HepG2 (cell line): ENCODE results near the gene SLC17A9. TPM values are rescaled to one million over a fixed set of nuclear protein-coding genes. Genes with fewer than 3 reads are reported as not detected.
A peak's percentile ranks its signal among the peaks of the same experiment; 100 is the strongest.

Source experiments
- BCL6 ChIP-seq: IDR thresholded peaks from 2 replicates; pipeline ENCODE4 v1.6.1; 2016; ENCODE audit warnings: missing genetic modification reagents, missing compliant biosample characterization
- GTF3A ChIP-seq: sonication (generic); formaldehyde crosslinking; conservative IDR thresholded peaks from 2 replicates; pipeline ENCODE4 v1.4.0; 2020; ENCODE audit warnings: mild to moderate bottlenecking, missing genetic modification reagents
- HMG20B ChIP-seq: conservative IDR thresholded peaks from 2 replicates; pipeline ENCODE4 v1.6.1; 2016; ENCODE audit warnings: missing genetic modification reagents, missing compliant biosample characterization
- MLLT10 ChIP-seq: sonication (generic); formaldehyde crosslinking; IDR thresholded peaks from 2 replicates; pipeline ENCODE4 v1.4.0; 2020; ENCODE audit warnings: missing genetic modification reagents
- NCOA2 ChIP-seq: sonication (generic); formaldehyde crosslinking; IDR thresholded peaks from 2 replicates; pipeline ENCODE4 v1.8.0; 2022; ENCODE audit warnings: inconsistent platforms
- NFYC ChIP-seq: IDR thresholded peaks from 2 replicates; pipeline ENCODE4 v1.6.1; 2016; ENCODE audit warnings: missing genetic modification reagents, missing compliant biosample characterization
- PHF5A ChIP-seq: IDR thresholded peaks from one replicate; pipeline ENCODE4 v1.6.1; 2018; ENCODE audit warnings: low read depth, missing genetic modification reagents; ENCODE audit not compliant: unreplicated experiment
- SMARCE1 ChIP-seq: fragments of 450-650 bp; IDR thresholded peaks from 2 replicates; pipeline ENCODE4 v1.6.1; 2017; ENCODE audit warnings: borderline replicate concordance
- SMYD3 ChIP-seq: sonication (generic); formaldehyde crosslinking; IDR thresholded peaks from 2 replicates; pipeline ENCODE4 v1.8.1; 2023; ENCODE audit warnings: mild to moderate bottlenecking, missing genetic modification reagents
- ZBTB14 ChIP-seq: sonication (generic); formaldehyde crosslinking; IDR thresholded peaks from 2 replicates; pipeline ENCODE4 v1.4.0; 2020; ENCODE audit warnings: missing genetic modification reagents
- ZKSCAN5 ChIP-seq: sonication (generic); formaldehyde crosslinking; IDR thresholded peaks from 2 replicates; pipeline ENCODE4 v1.5.1; 2020; ENCODE audit warnings: mild to moderate bottlenecking, missing genetic modification reagents
- ZNF10 ChIP-seq: sonication (generic); formaldehyde crosslinking; IDR thresholded peaks from 2 replicates; pipeline ENCODE4 v1.4.0; 2020; ENCODE audit warnings: mild to moderate bottlenecking, low read depth, missing genetic modification reagents, borderline replicate concordance
- ZNF296 ChIP-seq: sonication (generic); formaldehyde crosslinking; conservative IDR thresholded peaks from 2 replicates; pipeline ENCODE4 v1.5.0; 2020; ENCODE audit warnings: mild to moderate bottlenecking, missing genetic modification reagents
- ZNF563 ChIP-seq: sonication (generic); formaldehyde crosslinking; IDR thresholded peaks from 2 replicates; pipeline ENCODE4 v1.8.0; 2022; ENCODE audit warnings: mild to moderate bottlenecking, moderate library complexity, missing genetic modification reagents
- ZNF674 ChIP-seq: sonication (generic); formaldehyde crosslinking; IDR thresholded peaks from 2 replicates; pipeline ENCODE4 v1.5.0; 2020; ENCODE audit warnings: low read depth, mild to moderate bottlenecking, missing genetic modification reagents
- ZNF770 ChIP-seq: sonication (generic); formaldehyde crosslinking; IDR thresholded peaks from 2 replicates; pipeline ENCODE4 v1.5.0; 2020; ENCODE audit warnings: mild to moderate bottlenecking, missing genetic modification reagents
- ZNF839 ChIP-seq: sonication (generic); formaldehyde crosslinking; IDR thresholded peaks from 2 replicates; pipeline ENCODE4 v1.4.0; 2020; ENCODE audit warnings: missing genetic modification reagents, mild to moderate bottlenecking, borderline replicate concordance
- polyA plus RNA-seq, 8 experiments: library from polyadenylated mRNA; depleted of rRNA in 3 of 8; stranded (reverse) in 7 of 8; unstranded in 1 of 8; fragments of >200 nt; fragmentation: Illumina TruSeq in 4 of 8; extraction: Trizol in 4 of 8; gene quantifications; 2 replicates each; pipeline versions ENCODE4 v1.2.1 to v1.2.3, GENCODE V29; 2011 to 2016; ENCODE audit warnings: low read depth in 4 of 8, missing spikeins in 1 of 8, mixed read lengths in 1 of 8; ENCODE audit not compliant: insufficient read depth in 1 of 8
- total RNA-seq, 5 experiments: library from RNA; depleted of rRNA; stranded (reverse); fragments of >200 nt; fragmentation: Illumina TruSeq; extraction: Trizol; gene quantifications; 2 replicates each; pipeline ENCODE4 v1.2.3, GENCODE V29; 2016; ENCODE audit warnings: low read depth in 1 of 5
- TF ChIP-seq, protein P1 (sequence below): sonication (generic); formaldehyde crosslinking; IDR thresholded peaks from 2 replicates; pipeline ENCODE4 v1.4.0; 2020; ENCODE audit warnings: mild to moderate bottlenecking, missing genetic modification reagents
- TF ChIP-seq, protein P2 (sequence below): sonication (generic); formaldehyde crosslinking; IDR thresholded peaks from 2 replicates; pipeline ENCODE4 v1.5.0; 2020; ENCODE audit warnings: missing genetic modification reagents
- TF ChIP-seq, protein P3 (sequence below): sonication (generic); formaldehyde crosslinking; IDR thresholded peaks from 2 replicates; pipeline ENCODE4 v1.4.0; 2020; ENCODE audit warnings: mild to moderate bottlenecking, missing genetic modification reagents, borderline replicate concordance

The SLC17A9 gene
- total and polyA plus RNA-seq, 2 of the 13 experiments (the other 11 are each of a cell fraction or from before 2014, with no cell fraction given): 110 to 191 TPM

GRCh38 chr20:62916703-62917476 lies 35.6 kb upstream of the SLC17A9 start (continued):
- TF ChIP-seq HMG20B (CRISPR knock-in tag) (peak; percentile 90), ZKSCAN5 (CRISPR knock-in tag) (no peak), ZBTB14 (CRISPR knock-in tag) (no peak), BCL6 (CRISPR knock-in tag) (peak; percentile 92), ZNF296 (CRISPR knock-in tag) (no peak), SMARCE1 (no peak), GTF3A (CRISPR knock-in tag) (0 out of 2 replicates have a peak, but pooled peaks have one; percentile 75), PHF5A (CRISPR knock-in tag) (peak; percentile 92), NCOA2 (CRISPR knock-in tag) (peak; percentile 95), NFYC (CRISPR knock-in tag) (0 out of 2 replicates have a peak, but pooled peaks have one; percentile 36), ZNF10 (CRISPR knock-in tag) (no peak), SMYD3 (CRISPR knock-in tag) (peak; percentile 94), MLLT10 (CRISPR knock-in tag) (peak; percentile 79), ZNF770 (CRISPR knock-in tag) (peak; percentile 82), ZNF674 (CRISPR knock-in tag) (0 out of 2 replicates have a peak, but pooled peaks have one; percentile 39), ZNF563 (CRISPR knock-in tag) (peak; percentile 83), ZNF839 (CRISPR knock-in tag) (no peak)
- TF ChIP-seq, protein P1, sequence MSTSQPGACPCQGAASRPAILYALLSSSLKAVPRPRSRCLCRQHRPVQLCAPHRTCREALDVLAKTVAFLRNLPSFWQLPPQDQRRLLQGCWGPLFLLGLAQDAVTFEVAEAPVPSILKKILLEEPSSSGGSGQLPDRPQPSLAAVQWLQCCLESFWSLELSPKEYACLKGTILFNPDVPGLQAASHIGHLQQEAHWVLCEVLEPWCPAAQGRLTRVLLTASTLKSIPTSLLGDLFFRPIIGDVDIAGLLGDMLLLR: no peak
- TF ChIP-seq, protein P2, sequence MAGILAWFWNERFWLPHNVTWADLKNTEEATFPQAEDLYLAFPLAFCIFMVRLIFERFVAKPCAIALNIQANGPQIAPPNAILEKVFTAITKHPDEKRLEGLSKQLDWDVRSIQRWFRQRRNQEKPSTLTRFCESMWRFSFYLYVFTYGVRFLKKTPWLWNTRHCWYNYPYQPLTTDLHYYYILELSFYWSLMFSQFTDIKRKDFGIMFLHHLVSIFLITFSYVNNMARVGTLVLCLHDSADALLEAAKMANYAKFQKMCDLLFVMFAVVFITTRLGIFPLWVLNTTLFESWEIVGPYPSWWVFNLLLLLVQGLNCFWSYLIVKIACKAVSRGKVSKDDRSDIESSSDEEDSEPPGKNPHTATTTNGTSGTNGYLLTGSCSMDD: no peak
- TF ChIP-seq, protein P3, sequence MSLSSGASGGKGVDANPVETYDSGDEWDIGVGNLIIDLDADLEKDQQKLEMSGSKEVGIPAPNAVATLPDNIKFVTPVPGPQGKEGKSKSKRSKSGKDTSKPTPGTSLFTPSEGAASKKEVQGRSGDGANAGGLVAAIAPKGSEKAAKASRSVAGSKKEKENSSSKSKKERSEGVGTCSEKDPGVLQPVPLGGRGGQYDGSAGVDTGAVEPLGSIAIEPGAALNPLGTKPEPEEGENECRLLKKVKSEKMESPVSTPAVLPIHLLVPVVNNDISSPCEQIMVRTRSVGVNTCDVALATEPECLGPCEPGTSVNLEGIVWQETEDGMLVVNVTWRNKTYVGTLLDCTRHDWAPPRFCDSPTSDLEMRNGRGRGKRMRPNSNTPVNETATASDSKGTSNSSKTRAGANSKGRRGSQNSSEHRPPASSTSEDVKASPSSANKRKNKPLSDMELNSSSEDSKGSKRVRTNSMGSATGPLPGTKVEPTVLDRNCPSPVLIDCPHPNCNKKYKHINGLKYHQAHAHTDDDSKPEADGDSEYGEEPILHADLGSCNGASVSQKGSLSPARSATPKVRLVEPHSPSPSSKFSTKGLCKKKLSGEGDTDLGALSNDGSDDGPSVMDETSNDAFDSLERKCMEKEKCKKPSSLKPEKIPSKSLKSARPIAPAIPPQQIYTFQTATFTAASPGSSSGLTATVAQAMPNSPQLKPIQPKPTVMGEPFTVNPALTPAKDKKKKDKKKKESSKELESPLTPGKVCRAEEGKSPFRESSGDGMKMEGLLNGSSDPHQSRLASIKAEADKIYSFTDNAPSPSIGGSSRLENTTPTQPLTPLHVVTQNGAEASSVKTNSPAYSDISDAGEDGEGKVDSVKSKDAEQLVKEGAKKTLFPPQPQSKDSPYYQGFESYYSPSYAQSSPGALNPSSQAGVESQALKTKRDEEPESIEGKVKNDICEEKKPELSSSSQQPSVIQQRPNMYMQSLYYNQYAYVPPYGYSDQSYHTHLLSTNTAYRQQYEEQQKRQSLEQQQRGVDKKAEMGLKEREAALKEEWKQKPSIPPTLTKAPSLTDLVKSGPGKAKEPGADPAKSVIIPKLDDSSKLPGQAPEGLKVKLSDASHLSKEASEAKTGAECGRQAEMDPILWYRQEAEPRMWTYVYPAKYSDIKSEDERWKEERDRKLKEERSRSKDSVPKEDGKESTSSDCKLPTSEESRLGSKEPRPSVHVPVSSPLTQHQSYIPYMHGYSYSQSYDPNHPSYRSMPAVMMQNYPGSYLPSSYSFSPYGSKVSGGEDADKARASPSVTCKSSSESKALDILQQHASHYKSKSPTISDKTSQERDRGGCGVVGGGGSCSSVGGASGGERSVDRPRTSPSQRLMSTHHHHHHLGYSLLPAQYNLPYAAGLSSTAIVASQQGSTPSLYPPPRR (CRISPR knock-in tag): peak; percentile 97
